Thyroid gland (tissue), 4 donors: ENCODE data around the gene INPP4A. TPM values are rescaled to one million over a fixed set of nuclear protein-coding genes. Genes with fewer than 3 reads are reported as not detected.

Source experiments
- DNase-seq, 2 donors: peaks; one replicate each; pipeline ENCODE4 v3.0.0-alpha.2; 2019
- H3K27ac ChIP-seq, 3 donors: fragments of 200-600 bp; sonication (generic); 1 replicate in 2 of 3; 2 replicates in 1 of 3; pipeline ENCODE4 v1.5.1; 2016 to 2019; ENCODE audit warnings: mild to moderate bottlenecking in 1 of 3, moderate library complexity in 1 of 3
- H3K27me3 ChIP-seq: fragments of 200-600 bp; sonication (generic); one replicate; pipeline ENCODE4 v1.5.1; 2019
- H3K36me3 ChIP-seq, 2 donors: fragments of 200-600 bp; sonication (generic); one replicate each; pipeline ENCODE4 v1.5.1; 2016 to 2019
- H3K4me1 ChIP-seq, 2 donors: fragments of 200-600 bp; sonication (generic); one replicate each; pipeline ENCODE4 v1.5.1; 2017 to 2019
- H3K4me3 ChIP-seq, 3 donors: fragments of 200-600 bp; sonication (generic); replicated peaks in 1 of 3; 1 replicate in 2 of 3; 2 replicates in 1 of 3; pipeline ENCODE4 v1.5.1; 2016; ENCODE audit warnings: mild to moderate bottlenecking in 1 of 3
- H3K9me3 ChIP-seq: fragments of 200-600 bp; sonication (generic); one replicate; pipeline ENCODE4 v1.5.1; 2017
- POLR2A ChIP-seq, 2 donors: fragments of 450-650 bp; IDR thresholded peaks; one replicate each; pipeline ENCODE4 v1.6.1; 2017; ENCODE audit warnings: antibody characterized with exemption in 2 of 2, mild to moderate bottlenecking in 2 of 2, moderate library complexity in 1 of 2
- WGBS, 2 donors: methylation state at CpG; one replicate each; pipeline ENCODE4 v1.1.5; 2017; 5-methylcytosine and 5-hydroxymethylcytosine counted together
- intact Hi-C: fragments of 100-400 bp; cut with DNase I; formaldehyde crosslinking; loops from one replicate; pipeline ENCODE4 v1.15.1; 2023
- total RNA-seq, 4 donors: library from RNA; depleted of rRNA; stranded (reverse); fragments of >200 nt; gene quantifications; one replicate each; pipeline ENCODE4 v1.2.3, GENCODE V29; 2016
- TF ChIP-seq, protein P1 (sequence below), 6 experiments: fragments of 200-600 bp in 3 of 6; fragments of 450-650 bp in 3 of 6; sonication (generic) in 3 of 6; IDR thresholded peaks; one replicate each; pipeline ENCODE4 v1.5.1; 2016 to 2019; ENCODE audit warnings: antibody characterized with exemption in 6 of 6, mild to moderate bottlenecking in 2 of 6, inconsistent platforms in 1 of 6, moderate library complexity in 1 of 6

INPP4A gene
- total RNA-seq, 4 donors from 2014 or later: 18.9 to 24.9 (median 23.8) TPM

DNA sequence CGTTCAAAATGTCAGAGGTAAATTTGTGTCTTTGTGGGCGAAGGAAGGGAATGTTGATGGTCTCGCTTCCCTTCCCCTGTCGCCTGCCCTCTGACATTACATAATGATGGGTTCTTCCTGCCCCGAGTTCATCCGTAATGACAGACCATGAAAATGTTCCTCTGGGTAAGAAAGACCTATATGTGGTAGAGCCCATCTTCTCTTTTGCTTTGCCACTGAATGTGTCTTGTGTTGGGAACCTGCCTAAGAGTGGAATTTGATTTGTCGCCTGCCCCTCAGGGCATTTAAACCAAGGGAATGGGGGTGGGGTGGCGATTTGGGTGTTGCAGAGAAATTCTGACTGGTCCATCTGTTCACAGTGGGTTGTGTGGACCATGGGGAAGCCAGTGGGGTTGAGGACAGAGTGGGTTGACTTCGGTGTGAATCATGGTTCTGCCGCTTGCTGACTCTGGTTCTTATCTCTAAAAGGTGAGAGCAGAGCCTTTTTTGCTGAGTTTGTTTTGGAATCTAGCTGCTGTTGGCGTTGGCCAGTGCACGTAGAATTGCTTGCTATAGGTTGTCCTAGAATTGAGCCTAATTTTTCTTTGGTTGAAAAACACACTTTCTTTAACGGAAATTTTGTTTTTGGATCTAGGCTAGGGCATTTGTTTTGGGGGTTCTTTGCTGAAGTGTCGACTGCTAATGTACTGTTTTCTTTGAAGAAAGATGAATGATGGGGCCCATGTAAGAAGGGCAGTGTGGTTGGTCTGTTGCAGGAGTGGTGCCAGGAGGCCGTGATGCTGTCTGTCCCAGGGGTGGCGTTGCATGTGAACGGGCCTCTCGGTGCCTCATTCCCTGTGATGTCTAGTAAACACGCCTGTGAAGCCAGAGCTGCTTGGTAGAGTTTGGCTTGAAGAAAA lies 1.3 kb downstream of the INPP4A start:
- H3K4me1 ChIP-seq: peaks cover 16 to 19% of the 10 kb centered on the region in 2 donors
- H3K4me3 ChIP-seq: peak overlapping the region in 1 of 3 donors; percentile 68
- DNase-seq: no peak
- H3K27ac ChIP-seq: peak overlapping the region in 2 of 3 donors; percentile 51 to 56
- H3K27me3 ChIP-seq: no peaks in the 10 kb centered on the region
- WGBS, 2 donors: 52 to 57% methylated on average over 19 of the region's 19 CpGs
- H3K9me3 ChIP-seq: no peaks in the 10 kb centered on the region
- TF ChIP-seq, protein P1, sequence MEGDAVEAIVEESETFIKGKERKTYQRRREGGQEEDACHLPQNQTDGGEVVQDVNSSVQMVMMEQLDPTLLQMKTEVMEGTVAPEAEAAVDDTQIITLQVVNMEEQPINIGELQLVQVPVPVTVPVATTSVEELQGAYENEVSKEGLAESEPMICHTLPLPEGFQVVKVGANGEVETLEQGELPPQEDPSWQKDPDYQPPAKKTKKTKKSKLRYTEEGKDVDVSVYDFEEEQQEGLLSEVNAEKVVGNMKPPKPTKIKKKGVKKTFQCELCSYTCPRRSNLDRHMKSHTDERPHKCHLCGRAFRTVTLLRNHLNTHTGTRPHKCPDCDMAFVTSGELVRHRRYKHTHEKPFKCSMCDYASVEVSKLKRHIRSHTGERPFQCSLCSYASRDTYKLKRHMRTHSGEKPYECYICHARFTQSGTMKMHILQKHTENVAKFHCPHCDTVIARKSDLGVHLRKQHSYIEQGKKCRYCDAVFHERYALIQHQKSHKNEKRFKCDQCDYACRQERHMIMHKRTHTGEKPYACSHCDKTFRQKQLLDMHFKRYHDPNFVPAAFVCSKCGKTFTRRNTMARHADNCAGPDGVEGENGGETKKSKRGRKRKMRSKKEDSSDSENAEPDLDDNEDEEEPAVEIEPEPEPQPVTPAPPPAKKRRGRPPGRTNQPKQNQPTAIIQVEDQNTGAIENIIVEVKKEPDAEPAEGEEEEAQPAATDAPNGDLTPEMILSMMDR (IDR thresholded peaks at IDR 0.05): no peak
- TF ChIP-seq POLR2A (IDR thresholded peaks at IDR 0.05): no peak
- intact Hi-C loops: loop anchor here (10.0 kb wide), 1 partner anchor 159 kb away; the partner anchor contains the start of genes COA5 and UNC50
- no peaks in the 10 kb centered on the region for H3K36me3 ChIP-seq

DNA sequence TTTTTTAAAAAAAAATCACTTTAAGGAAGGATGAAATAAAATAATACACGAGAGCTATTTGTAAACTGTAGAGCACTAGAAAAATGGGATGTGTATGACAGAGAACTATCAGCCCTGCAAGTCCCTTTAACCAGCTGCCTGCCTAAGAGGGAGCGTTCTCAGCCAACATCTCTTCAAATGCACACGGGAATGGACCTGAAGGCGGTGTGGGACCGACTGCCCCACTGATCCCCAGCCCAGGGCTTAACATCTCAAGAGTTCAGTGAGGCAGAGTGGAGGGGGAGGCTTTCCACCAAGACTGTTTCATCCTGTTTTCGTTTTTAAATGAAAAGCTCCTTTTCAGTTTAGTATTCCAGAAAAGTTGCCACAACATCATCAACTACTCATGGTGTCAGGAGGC lies 2.2 kb downstream of the INPP4A start:
- no peak for TF ChIP-seq POLR2A (IDR thresholded peaks at IDR 0.05)
- TF ChIP-seq, protein P1 (IDR thresholded peaks at IDR 0.05): no peak
- Histone ChIP-seq H3K4me3 (no peak overlapping the region), H3K9me3 (no peaks in the 10 kb centered on the region), H3K36me3 (no peaks in the 10 kb centered on the region), H3K27ac (no peak overlapping the region), H3K4me1 (peaks cover 16 to 19% of the 10 kb centered on the region in 2 donors), H3K27me3 (no peaks in the 10 kb centered on the region)
- WGBS, 2 donors: 40 to 44% methylated on average over 6 of the region's 6 CpGs
- intact Hi-C loops: loop anchor here (10.0 kb wide), 1 partner anchor 158 kb away; the partner anchor contains the start of genes COA5 and UNC50
- peak; percentile 28 to 38 for DNase-seq

DNA sequence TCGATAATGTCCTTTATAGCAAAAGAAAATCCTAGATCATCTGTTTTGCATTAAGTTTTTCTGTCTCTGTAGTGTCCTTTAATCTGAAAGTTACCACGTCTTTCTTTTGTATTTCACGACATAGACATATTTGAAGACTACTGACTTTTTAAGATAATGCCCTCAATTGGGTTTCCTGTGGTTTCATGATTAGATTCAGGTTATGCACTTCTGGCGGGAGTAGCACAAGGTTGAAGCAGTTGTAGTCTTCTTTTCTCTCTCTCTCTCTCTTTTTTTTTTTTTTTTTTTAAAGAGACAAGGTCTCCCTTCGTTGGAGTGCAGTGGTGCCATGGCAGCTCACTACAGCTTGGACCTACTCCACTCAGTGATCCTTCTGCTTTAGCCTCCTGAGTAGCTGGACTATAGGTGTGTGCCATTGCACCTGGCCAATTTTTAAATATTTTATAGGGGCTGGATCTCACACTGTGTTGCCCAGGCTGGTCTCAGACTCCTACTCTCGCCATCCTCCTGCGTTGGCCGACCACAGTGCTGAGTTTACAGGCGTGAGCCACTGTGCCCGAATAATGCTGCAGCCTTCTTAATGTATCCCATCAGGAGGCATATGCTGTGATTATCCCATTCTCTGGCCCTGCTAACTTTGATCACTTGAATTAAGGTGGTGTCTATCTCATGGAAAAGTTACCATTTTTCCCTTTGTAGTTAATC lies 3.9 kb downstream of the INPP4A start:
- H3K9me3 ChIP-seq: no peaks in the 10 kb centered on the region
- intact Hi-C loops: loop anchor here (10.0 kb wide), 1 partner anchor 156 kb away; the partner anchor contains the start of genes COA5 and UNC50
- no peaks in the 10 kb centered on the region for H3K27me3 ChIP-seq
- 87 to 91% methylated on average over 10 of the region's 10 CpGs for WGBS, 2 donors
- no peak overlapping the region for H3K4me3 ChIP-seq
- H3K4me1 ChIP-seq: peaks cover 16 to 19% of the 10 kb centered on the region in 2 donors
- no peak for TF ChIP-seq POLR2A (IDR thresholded peaks at IDR 0.05)
- TF ChIP-seq, protein P1 (IDR thresholded peaks at IDR 0.05): no peak
- DNase-seq: no peak
- no peak overlapping the region for H3K27ac ChIP-seq
- no peaks in the 10 kb centered on the region for H3K36me3 ChIP-seq

DNA sequence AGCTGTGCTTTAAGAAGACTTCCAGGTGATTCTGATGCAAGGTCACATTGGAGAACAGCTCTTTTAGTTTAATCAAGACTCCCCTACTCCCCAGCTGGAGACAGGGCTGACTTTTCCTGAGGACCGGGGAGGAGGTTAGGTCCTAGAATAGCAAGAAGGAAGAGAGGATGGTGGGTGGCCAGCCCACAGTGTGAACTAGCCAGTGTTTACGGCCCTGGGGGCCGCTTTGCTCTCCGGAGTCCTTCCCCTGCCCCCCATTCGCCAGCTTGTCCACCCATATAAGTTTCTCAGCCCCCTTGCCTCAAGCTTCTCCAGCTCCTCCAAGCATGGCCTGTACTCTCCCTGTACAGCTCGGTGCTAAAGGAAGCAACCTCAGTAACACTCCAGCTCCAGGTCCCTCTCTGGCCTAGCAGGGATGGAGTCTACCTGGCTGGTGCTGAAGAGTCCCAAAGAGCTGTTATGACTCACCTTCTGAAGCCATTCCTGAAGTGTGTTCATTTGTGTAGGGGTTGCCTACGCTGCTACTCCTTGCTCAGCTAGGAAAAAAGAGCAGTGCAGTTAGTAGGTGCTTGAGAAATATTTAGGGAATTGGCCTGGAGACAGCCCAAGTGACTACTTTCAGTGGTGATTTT lies 7.9 kb downstream of the INPP4A start:
- DNase-seq: no peak
- no peak for TF ChIP-seq POLR2A (IDR thresholded peaks at IDR 0.05)
- TF ChIP-seq, protein P1 (IDR thresholded peaks at IDR 0.05): no peak
- H3K9me3 ChIP-seq: no peaks in the 10 kb centered on the region
- intact Hi-C loops: no loop called here
- no peak overlapping the region for H3K27ac ChIP-seq
- H3K4me3 ChIP-seq: no peak overlapping the region
- H3K36me3 ChIP-seq: no peaks in the 10 kb centered on the region
- WGBS, 2 donors: 92 to 95% methylated on average over 7 of the region's 7 CpGs
- H3K27me3 ChIP-seq: no peaks in the 10 kb centered on the region
- H3K4me1 ChIP-seq: peaks cover 11 to 27% of the 10 kb centered on the region in 2 donors
